HG02571 (cell line): Measurements from ENCODE around the gene REPS2.

ENCODE experiments used
- ATAC-seq: cut with Tn5 transposase; IDR thresholded peaks from one replicate; pipeline ENCODE4 v1.9.1; 2021; ENCODE audit warnings: mild to moderate bottlenecking, moderate library complexity; ENCODE audit not compliant: unreplicated experiment

REPS2 gene

GRCh38 chrX:16946361-16946964 lies at the start of gene REPS2:
TSS of gene REPS2 (plus strand) at chrX:16946658. CDS start at chrX:16946862, 204 bp downstream.
- peak; percentile 89 for ATAC-seq

GRCh38 chrX:16897445-16897844 lies 49.0 kb upstream of the REPS2 start:
- ATAC-seq, result no peak

- ATAC-seq, result no peak
Observed at GRCh38 chrX:16903274-16904022, 43.0 kb upstream of the REPS2 start.

GRCh38 chrX:16910376-16910775 lies 36.1 kb upstream of the REPS2 start:
- no peak for ATAC-seq

GRCh38 chrX:16914058-16914457 lies 32.4 kb upstream of the REPS2 start:
- ATAC-seq, result no peak

- ATAC-seq, result no peak
Observed at GRCh38 chrX:16916561-16916960, 29.9 kb upstream of the REPS2 start.

- ATAC-seq, result no peak
Observed at GRCh38 chrX:16917120-16917519, 29.3 kb upstream of the REPS2 start.

GRCh38 chrX:16918979-16919378 lies 27.5 kb upstream of the REPS2 start:
- no peak for ATAC-seq

- no peak for ATAC-seq
Observed at GRCh38 chrX:16920075-16920474, 26.4 kb upstream of the REPS2 start.

- no peak for ATAC-seq
Observed at GRCh38 chrX:16923157-16923556, 23.3 kb upstream of the REPS2 start.

GRCh38 chrX:16924631-16925480 lies 21.6 kb upstream of the REPS2 start:
- no peak for ATAC-seq

GRCh38 chrX:16930392-16930791 lies 16.1 kb upstream of the REPS2 start:
- no peak for ATAC-seq

GRCh38 chrX:16931371-16931770 lies 15.1 kb upstream of the REPS2 start:
- no peak for ATAC-seq

- no peak for ATAC-seq
Observed at GRCh38 chrX:16931855-16932575, 14.4 kb upstream of the REPS2 start.

- ATAC-seq, result no peak
Observed at GRCh38 chrX:16934185-16934584, 12.3 kb upstream of the REPS2 start.

GRCh38 chrX:16946971-16947562 lies 609 bp downstream of the REPS2 start:
- ATAC-seq, result peak; percentile 25

- ATAC-seq, result no peak
Observed at GRCh38 chrX:16950423-16950822, 4.0 kb downstream of the REPS2 start.

- no peak for ATAC-seq
Observed at GRCh38 chrX:16953606-16954211, 7.3 kb downstream of the REPS2 start.

GRCh38 chrX:16957751-16958150 lies 11.3 kb downstream of the REPS2 start:
- ATAC-seq, result no peak

GRCh38 chrX:16958356-16958755 lies 11.9 kb downstream of the REPS2 start:
- ATAC-seq, result no peak
